Measurements from ENCODE around the gene TMPRSS9. TPM values are rescaled to one million over a fixed set of nuclear protein-coding genes. Genes with fewer than 3 reads are reported as not detected.

TMPRSS9 gene
- total and polyA plus RNA-seq, 2 of the 13 experiments (the other 11 are each of a cell fraction or from before 2014, with no cell fraction given): 2.5 to 5.2 TPM

DNA sequence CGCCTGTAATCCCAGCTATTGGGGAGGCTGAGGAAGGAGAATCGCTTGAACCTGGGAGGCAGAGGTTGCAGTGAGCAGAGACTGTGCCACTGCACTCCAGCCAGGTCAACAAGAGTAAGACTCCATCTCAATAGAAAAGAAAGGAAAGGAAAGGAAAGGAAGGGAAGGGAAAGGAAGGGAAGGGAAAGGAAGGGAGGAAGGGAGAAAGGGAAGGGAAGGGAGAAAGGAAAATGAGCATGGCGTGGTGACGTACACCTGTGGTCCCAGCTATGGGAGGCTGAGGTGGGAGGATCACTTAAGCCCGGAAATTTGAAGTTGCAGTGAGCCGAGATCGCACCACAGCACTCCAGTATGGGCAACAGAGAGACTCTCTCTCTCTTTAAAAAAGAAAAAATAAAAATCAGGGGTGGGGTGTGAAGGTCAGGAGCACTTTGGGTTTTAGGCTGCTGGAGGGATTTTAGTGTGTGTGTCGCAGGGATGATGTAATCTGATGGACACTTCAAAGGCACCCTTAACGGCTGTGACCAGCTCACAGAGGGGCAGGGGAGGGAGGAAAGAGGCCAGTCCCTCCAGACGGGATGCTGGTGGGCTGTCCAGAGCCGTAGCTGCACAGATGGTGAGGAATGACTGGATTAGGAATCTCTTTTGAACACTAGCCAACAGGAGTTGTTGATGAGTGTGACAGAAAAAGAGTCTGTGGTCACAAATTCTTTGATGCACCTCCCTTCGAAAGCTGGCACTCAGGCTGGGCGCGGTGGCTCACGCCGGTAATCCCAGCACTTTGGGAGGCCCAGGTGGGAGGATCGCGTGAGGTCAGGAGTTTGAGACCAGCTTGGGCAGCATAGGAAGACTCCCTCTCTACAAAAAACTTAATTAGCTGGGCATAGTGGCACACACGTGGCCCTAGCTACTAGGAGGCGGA is 27.6 kb downstream of the TMPRSS9 start:
- no peaks in the 10 kb centered on the region for H3K79me2 ChIP-seq (ENCODE audit: insufficient read depth, low read length)
- DNase-seq (ENCODE audit: low spot score): no peak
- 44% methylated on average over 20 of the region's 20 CpGs for WGBS (ENCODE audit: low lambda C conversion rate)
- ATAC-seq: no peak
- H3K36me3 ChIP-seq (replicated peaks in 1 of 2; ENCODE audit: control insufficient read depth in 1 of 2, insufficient read depth in 2 of 2, low read length in 2 of 2): no peaks in the 10 kb centered on the region
- H3K4me2 ChIP-seq (ENCODE audit: low read depth, low read length): peak overlapping the region; percentile 36; the same call in 1 of the 2 replicates
- CTCF ChIA-PET (ENCODE audit: low intra/inter-chr PET ratio, low total read pairs): no interaction called here
- no peak overlapping the region for H3K27ac ChIP-seq (ENCODE audit: extremely low read length, insufficient read depth, low read length)
- BruUV-seq (replicated peaks): no TSS peak
- TF ChIP-seq, protein P1, sequence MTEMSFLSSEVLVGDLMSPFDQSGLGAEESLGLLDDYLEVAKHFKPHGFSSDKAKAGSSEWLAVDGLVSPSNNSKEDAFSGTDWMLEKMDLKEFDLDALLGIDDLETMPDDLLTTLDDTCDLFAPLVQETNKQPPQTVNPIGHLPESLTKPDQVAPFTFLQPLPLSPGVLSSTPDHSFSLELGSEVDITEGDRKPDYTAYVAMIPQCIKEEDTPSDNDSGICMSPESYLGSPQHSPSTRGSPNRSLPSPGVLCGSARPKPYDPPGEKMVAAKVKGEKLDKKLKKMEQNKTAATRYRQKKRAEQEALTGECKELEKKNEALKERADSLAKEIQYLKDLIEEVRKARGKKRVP (CRISPR knock-in tag; IDR thresholded peaks at IDR 0.05): peak in 1 of 2 experiments; percentile 47; a peak in 1 of 4 replicates
- TF ChIP-seq, protein P2, sequence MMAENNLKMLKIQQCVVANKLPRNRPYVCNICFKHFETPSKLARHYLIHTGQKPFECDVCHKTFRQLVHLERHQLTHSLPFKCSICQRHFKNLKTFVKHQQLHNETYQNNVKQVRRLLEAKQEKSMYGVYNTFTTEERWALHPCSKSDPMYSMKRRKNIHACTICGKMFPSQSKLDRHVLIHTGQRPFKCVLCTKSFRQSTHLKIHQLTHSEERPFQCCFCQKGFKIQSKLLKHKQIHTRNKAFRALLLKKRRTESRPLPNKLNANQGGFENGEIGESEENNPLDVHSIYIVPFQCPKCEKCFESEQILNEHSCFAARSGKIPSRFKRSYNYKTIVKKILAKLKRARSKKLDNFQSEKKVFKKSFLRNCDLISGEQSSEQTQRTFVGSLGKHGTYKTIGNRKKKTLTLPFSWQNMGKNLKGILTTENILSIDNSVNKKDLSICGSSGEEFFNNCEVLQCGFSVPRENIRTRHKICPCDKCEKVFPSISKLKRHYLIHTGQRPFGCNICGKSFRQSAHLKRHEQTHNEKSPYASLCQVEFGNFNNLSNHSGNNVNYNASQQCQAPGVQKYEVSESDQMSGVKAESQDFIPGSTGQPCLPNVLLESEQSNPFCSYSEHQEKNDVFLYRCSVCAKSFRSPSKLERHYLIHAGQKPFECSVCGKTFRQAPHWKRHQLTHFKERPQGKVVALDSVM (CRISPR knock-in tag; IDR thresholded peaks at IDR 0.05): 0 out of 2 replicates have a peak, but pooled peaks have one; percentile 38
- TF ChIP-seq, protein P3, sequence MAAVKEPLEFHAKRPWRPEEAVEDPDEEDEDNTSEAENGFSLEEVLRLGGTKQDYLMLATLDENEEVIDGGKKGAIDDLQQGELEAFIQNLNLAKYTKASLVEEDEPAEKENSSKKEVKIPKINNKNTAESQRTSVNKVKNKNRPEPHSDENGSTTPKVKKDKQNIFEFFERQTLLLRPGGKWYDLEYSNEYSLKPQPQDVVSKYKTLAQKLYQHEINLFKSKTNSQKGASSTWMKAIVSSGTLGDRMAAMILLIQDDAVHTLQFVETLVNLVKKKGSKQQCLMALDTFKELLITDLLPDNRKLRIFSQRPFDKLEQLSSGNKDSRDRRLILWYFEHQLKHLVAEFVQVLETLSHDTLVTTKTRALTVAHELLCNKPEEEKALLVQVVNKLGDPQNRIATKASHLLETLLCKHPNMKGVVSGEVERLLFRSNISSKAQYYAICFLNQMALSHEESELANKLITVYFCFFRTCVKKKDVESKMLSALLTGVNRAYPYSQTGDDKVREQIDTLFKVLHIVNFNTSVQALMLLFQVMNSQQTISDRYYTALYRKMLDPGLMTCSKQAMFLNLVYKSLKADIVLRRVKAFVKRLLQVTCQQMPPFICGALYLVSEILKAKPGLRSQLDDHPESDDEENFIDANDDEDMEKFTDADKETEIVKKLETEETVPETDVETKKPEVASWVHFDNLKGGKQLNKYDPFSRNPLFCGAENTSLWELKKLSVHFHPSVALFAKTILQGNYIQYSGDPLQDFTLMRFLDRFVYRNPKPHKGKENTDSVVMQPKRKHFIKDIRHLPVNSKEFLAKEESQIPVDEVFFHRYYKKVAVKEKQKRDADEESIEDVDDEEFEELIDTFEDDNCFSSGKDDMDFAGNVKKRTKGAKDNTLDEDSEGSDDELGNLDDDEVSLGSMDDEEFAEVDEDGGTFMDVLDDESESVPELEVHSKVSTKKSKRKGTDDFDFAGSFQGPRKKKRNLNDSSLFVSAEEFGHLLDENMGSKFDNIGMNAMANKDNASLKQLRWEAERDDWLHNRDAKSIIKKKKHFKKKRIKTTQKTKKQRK (IDR thresholded peaks at IDR 0.05; ENCODE audit: low read length): no peak
- 0 out of 2 replicates have a peak, but pooled peaks have one; percentile 35 for TF ChIP-seq ZNF263 (CRISPR knock-in tag; IDR thresholded peaks at IDR 0.05)
- no peaks in the 10 kb centered on the region for H3K9me3 ChIP-seq (ENCODE audit: low read length)
- in situ Hi-C loops (cut with HindIII; ENCODE audit: extremely low pct_ligation_motif_present, low pct_unique_long_range_greater_than_20kb): no loop called here
- peaks cover 2 to 9% of the 10 kb centered on the region in 2 experiments; a peak in 3 of 5 replicates for H3K27me3 ChIP-seq (ENCODE audit: control insufficient read depth in 1 of 2, insufficient read depth in 2 of 2, low read length in 2 of 2)
- no peak overlapping the region for H3K4me3 ChIP-seq (replicated peaks in 1 of 3; ENCODE audit: insufficient read depth in 1 of 3, low read depth in 2 of 3, low read length in 3 of 3)
- peak overlapping the region; percentile 42 for H2AFZ ChIP-seq (ENCODE audit: low read length)
- POLR2A ChIA-PET: no interaction called here
- H3K4me1 ChIP-seq (ENCODE audit: insufficient read depth, low read length): peaks cover 25% of the 10 kb centered on the region
- no peak for FAIRE-seq
- intact Hi-C loops (cut with micrococcal nuclease; ENCODE audit: unreplicated experiment): no loop called here
- no peak overlapping the region for H3K9ac ChIP-seq (ENCODE audit: insufficient read depth, low read depth, low read length)
- no peaks in the 10 kb centered on the region for H4K20me1 ChIP-seq (ENCODE audit: insufficient read depth, low read length)
